ENCODE results near the gene SEMA5B. TPM values are rescaled to one million over a fixed set of nuclear protein-coding genes. Genes with fewer than 3 reads are reported as not detected.

Gene SEMA5B
- total RNA-seq, 2 donors from 2014 or later = 0.51 to 3.5 TPM

DNA sequence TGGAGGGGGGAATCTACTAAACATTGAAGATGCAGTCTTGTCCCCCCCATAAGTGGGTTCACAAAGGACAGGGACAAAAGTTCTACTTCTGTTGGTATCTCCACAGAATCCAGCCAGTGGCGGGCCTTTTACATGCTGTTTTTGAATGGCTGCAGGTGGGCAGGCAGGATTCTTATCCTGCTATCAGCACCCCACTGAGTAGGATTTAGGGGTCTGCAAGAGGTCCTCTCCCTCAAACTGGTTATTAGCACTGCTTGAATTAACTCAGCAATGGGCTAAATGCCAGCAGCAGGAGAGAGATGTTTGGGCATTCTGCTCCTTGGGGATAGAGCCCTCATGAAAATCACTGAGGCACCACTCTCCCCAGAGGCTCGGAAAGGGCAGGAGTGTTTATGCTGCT, 40.3 kb downstream of the SEMA5B start:
- Histone ChIP-seq H3K27ac (no peak overlapping the region), H3K4me3 (no peak overlapping the region), H3K4me1 (peaks cover 0 to 27% of the 10 kb centered on the region in 2 donors), H3K9me3 (no peaks in the 10 kb centered on the region), H3K36me3 (no peaks in the 10 kb centered on the region), H3K27me3 (no peaks in the 10 kb centered on the region)
- DNase-seq (ENCODE audit: low spot score) = no peak
- TF ChIP-seq, protein P1, sequence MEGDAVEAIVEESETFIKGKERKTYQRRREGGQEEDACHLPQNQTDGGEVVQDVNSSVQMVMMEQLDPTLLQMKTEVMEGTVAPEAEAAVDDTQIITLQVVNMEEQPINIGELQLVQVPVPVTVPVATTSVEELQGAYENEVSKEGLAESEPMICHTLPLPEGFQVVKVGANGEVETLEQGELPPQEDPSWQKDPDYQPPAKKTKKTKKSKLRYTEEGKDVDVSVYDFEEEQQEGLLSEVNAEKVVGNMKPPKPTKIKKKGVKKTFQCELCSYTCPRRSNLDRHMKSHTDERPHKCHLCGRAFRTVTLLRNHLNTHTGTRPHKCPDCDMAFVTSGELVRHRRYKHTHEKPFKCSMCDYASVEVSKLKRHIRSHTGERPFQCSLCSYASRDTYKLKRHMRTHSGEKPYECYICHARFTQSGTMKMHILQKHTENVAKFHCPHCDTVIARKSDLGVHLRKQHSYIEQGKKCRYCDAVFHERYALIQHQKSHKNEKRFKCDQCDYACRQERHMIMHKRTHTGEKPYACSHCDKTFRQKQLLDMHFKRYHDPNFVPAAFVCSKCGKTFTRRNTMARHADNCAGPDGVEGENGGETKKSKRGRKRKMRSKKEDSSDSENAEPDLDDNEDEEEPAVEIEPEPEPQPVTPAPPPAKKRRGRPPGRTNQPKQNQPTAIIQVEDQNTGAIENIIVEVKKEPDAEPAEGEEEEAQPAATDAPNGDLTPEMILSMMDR (IDR thresholded peaks at IDR 0.05) = no peak

DNA sequence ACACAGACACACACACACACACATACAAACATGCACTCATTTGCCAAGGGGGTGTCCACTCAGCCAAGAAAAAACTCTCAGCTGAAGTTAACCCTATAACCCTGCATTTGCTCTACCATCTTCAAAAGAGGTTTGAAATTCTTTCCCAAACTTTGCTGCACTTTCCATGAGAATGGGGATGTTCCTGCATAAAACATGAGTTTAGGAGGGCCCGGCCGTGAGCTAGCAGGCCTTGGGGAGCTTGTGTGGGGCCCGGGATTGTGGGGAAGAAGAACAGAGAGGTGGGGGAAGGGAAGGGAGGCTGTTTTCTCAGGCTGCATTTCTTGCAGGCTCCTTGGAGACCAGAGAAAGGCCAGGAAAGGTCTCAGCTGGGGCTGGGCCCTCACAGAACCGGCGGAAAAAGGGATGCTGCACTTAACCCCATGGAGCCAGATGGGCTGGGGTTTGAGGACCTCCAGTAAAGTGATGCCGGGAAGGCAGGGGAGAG, 40.8 kb downstream of the SEMA5B start:
- Histone ChIP-seq H3K4me1 (peaks cover 0 to 27% of the 10 kb centered on the region in 2 donors), H3K27ac (no peak overlapping the region), H3K9me3 (no peaks in the 10 kb centered on the region), H3K27me3 (no peaks in the 10 kb centered on the region), H3K4me3 (no peak overlapping the region), H3K36me3 (no peaks in the 10 kb centered on the region)
- DNase-seq (ENCODE audit: low spot score) = no peak
- TF ChIP-seq, protein P1 (IDR thresholded peaks at IDR 0.05) = no peak

DNA sequence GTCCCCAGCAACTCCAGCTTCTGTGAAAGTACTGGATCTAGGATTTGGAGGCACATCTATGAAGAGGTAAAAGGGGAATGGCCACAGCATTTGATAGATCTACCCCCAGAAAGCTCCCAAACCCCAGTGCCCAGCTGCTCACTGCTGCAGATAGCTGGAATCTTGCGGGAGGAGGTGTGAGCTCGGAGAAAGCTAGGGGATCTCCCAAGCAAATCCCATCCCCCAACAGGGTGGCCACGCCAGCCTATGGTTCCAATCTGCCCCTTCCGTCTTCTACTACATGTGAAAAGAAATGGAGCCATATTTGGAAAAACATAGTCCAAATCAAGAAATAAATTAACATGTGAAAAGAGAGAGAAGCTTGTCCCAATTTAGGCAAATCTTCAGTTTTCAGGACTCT, 42.0 kb downstream of the SEMA5B start:
- Histone ChIP-seq H3K27ac (no peak overlapping the region), H3K9me3 (no peaks in the 10 kb centered on the region), H3K36me3 (no peaks in the 10 kb centered on the region), H3K4me3 (no peak overlapping the region), H3K4me1 (peaks cover 0 to 27% of the 10 kb centered on the region in 2 donors), H3K27me3 (no peaks in the 10 kb centered on the region)
- DNase-seq (ENCODE audit: low spot score) = no peak
- TF ChIP-seq, protein P1 (IDR thresholded peaks at IDR 0.05) = no peak

DNA sequence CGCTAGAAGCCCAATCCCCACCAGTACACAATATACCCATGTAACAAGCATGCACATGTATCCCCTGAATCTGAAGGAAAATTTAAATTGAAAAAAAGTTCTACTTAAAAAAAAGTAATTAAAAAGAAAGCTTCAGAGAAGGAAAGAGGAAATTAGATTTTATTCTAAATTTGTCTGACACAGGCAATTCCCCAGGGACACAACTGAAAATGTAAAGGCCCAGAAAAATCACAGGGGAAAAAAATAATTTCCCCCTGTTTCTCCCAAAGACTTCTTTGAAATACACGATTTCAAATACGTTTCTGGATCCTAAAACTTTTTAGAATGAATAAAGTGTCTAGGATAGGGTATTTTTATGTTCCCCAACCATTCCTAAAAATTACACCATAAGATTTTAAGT, 42.9 kb downstream of the SEMA5B start:
- Histone ChIP-seq H3K9me3 (no peaks in the 10 kb centered on the region), H3K36me3 (no peaks in the 10 kb centered on the region), H3K27ac (no peak overlapping the region), H3K4me3 (no peak overlapping the region), H3K27me3 (no peaks in the 10 kb centered on the region), H3K4me1 (peaks cover 0 to 27% of the 10 kb centered on the region in 2 donors)
- DNase-seq (ENCODE audit: low spot score) = no peak
- TF ChIP-seq, protein P1 (IDR thresholded peaks at IDR 0.05) = no peak

DNA sequence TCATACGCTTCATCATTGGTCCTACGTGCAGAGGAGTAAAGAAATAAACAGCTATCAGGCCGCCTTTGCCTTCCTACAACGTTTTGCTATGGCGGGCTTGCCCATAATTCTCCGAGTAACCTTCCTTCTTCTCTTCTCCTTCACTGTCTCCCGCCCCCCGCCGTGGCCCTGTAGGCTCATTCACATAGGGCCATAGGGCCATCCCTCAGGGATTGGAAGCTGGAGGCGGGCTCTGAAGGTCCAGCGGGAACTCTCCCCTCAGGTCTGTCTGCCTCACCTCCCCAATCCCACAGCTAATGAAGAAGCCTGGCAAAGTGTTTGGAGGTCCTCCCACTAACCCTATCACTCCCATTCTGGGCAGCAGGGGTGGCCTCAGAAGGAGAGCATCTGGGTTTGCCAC, 43.6 kb downstream of the SEMA5B start:
- peak overlapping the region in 1 of 2 donors; percentile 3 for H3K27ac ChIP-seq
- no peaks in the 10 kb centered on the region for H3K9me3 ChIP-seq

More for the DNA sequence above, 43.6 kb downstream of the SEMA5B start:
- DNase-seq (ENCODE audit: low spot score) = no peak
- H3K36me3 ChIP-seq = no peaks in the 10 kb centered on the region
- TF ChIP-seq, protein P1 (IDR thresholded peaks at IDR 0.05) = no peak
- no peaks in the 10 kb centered on the region for H3K27me3 ChIP-seq
- H3K4me3 ChIP-seq = no peak overlapping the region
- H3K4me1 ChIP-seq = peaks cover 0 to 29% of the 10 kb centered on the region in 2 donors

Measured in right atrium auricular region (tissue), 2 donors.